Ishikawa (cell line): ENCODE results near the gene CCDC144A.
"Not testable (repeated sequence)": the region's sequence is repeated elsewhere in the genome, so short reads cannot be mapped to it uniquely, and the experiment has no call there.

Experiments used
- EP300 ChIP-seq: IDR thresholded peaks from 2 replicates; pipeline ENCODE4 v1.6.1; 2012; ENCODE audit warnings: borderline replicate concordance
- FOXM1 ChIP-seq: IDR thresholded peaks from 2 replicates; pipeline ENCODE4 v1.6.1; 2012; ENCODE audit warnings: low read depth, borderline replicate concordance
- TAF1 ChIP-seq: IDR thresholded peaks from 2 replicates; pipeline ENCODE4 v1.6.1; 2012; ENCODE audit warnings: low read depth, mild to moderate bottlenecking
- TCF12 ChIP-seq: IDR thresholded peaks from 2 replicates; pipeline ENCODE4 v1.6.1; 2012; ENCODE audit warnings: low read depth
- YY1 ChIP-seq: IDR thresholded peaks from 2 replicates; pipeline ENCODE4 v1.6.1; 2012; ENCODE audit warnings: low read depth
- TF ChIP-seq, protein P1 (sequence below): IDR thresholded peaks from 2 replicates; pipeline ENCODE4 v1.6.1; 2012

DNA sequence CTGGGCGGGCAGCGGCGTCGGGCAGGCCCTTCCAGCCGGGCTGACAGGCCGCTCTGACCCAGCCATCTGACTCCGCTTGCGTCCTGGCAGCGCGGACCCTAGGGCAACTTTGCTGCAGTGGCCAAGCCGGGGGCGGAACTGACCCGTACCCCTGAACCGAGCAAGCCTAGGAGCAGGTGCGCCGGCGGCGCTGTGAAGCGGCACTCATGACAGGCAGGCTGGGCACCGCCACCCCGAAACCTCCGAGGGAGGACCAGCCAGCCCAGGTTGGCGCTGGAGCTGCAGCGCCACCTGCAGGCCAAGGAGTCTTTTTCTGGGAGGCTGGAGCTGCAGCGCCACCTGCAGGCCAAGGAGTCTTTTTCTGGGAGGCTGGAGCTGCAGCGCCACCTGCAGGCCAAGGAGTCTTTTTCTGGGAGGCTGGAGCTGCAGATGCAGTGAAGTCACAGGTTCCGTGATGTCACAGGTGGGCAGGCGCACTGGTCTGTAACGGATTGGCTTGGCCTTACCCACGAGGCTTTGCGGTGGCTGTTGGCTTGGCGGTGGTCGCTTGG is at the start of gene CCDC144A:
- TF ChIP-seq, protein P1, sequence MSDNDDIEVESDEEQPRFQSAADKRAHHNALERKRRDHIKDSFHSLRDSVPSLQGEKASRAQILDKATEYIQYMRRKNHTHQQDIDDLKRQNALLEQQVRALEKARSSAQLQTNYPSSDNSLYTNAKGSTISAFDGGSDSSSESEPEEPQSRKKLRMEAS, result not testable (repeated sequence)
- not testable (repeated sequence) for TF ChIP-seq EP300, TAF1, YY1, FOXM1, TCF12
